HG02943 (cell line): Measurements from ENCODE around the gene TMEM243.
"Not testable (repeated sequence)": the region's sequence is repeated elsewhere in the genome, so short reads cannot be mapped to it uniquely, and the experiment has no call there.

Experiments used
- ATAC-seq: cut with Tn5 transposase; IDR thresholded peaks from one replicate; pipeline ENCODE4 v1.9.1; 2021; ENCODE audit warnings: mild to moderate bottlenecking, low read depth, moderate library complexity; ENCODE audit not compliant: unreplicated experiment

Gene TMEM243

DNA sequence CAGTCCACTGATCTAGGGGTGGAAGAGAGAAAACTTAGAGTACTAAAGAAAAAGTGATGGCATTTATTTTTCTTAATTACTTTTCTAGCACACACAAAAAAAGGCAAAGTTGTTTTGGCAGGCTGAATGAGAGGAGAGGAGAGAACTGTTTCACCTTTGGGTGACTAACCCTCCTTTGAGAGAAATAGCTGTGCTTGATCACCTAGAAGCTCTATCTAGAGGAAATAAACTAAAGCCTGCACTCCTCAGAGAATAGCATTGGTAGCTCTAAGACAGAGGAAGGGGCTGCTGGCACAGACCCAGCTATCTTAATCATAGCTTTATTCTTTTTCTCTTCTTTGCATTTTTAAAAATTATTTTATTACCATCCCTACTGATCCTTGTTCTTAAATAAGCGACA, 6.3 kb downstream of the TMEM243 start:
- no peak for ATAC-seq

- no peak for ATAC-seq
Observed at GRCh38 chr7:87212498-87212897, 7.0 kb downstream of the TMEM243 start.

DNA sequence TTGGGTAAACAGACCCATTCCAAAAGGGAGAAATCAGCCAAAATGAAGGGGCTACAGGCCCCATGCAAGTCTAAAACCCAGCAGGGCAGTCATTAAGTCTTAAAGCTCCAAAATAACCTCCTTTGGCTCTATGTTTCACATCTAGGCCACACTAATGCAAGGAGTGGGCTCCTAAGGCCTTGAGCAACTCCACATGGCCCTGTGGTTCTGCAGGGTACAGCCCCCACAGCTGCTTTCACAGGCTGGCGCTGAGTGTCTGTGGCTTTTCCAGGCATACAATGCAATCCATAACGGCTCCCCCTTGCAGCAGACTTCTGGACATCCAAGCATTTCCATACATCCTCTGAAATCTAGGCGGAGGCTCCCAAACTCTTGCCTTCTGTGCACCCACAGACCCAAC, 9.0 kb downstream of the TMEM243 start:
- ATAC-seq = no peak

- no peak for ATAC-seq
Observed at GRCh38 chr7:87209295-87209924, 10.1 kb downstream of the TMEM243 start.

DNA sequence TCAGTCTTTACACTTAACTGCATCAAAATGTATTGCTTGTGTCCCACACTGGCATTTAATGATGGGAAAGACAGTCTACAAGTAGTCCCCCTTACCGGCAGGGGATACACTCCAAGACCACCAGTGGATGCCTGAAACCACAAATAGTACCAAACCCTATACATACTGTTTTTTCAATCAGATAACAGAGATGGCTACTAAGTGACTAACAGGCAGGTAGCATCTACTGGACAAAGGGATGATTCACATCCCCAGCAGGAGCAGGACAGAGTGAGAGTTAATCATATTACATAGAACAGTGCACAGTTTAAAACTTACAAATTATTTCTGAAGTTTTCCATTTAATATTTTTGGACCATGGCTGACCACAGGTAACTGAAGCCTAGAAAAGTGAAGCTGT, 13.2 kb downstream of the TMEM243 start:
- no peak for ATAC-seq

- ATAC-seq = not testable (repeated sequence)
Observed at GRCh38 chr7:87205701-87206100, 13.8 kb downstream of the TMEM243 start.

DNA sequence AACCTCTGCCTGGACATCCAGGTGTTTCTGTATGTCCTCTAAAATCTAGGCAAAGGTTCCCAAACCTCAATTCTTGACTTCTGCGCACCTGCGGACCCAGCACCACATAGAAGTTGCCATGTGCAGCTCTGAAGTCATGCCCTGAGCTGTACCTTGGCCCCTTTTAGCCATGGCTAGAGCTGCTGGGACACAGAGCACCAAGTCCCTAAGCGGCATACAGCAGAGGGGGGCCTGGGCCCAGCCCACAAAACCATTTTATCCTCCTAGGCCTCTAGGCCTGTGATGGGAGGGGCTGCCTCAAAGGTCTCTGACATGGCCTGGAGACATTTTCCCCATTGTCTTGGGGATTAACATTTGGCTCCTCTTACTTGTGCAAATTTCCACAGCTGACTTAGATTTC, 14.6 kb downstream of the TMEM243 start:
- ATAC-seq = no peak

DNA sequence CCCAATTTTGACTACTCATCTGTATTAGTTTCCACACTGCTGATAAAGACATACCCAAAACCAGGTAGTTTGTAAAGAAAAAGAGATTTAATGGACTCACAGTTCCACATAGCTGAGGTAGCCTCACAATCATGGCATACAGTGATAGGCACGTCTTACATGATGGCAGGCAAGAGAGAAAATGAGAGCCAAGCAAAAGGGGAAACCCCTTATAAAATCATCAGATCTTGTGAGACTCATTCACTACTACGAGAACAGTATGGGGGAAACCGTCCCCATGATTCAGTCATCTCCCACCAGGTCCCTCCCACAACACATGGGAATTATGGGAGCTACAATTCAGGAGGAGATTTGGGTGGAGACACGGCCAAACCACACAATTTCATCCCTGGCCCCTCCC, 15.6 kb downstream of the TMEM243 start:
- not testable (repeated sequence) for ATAC-seq

DNA sequence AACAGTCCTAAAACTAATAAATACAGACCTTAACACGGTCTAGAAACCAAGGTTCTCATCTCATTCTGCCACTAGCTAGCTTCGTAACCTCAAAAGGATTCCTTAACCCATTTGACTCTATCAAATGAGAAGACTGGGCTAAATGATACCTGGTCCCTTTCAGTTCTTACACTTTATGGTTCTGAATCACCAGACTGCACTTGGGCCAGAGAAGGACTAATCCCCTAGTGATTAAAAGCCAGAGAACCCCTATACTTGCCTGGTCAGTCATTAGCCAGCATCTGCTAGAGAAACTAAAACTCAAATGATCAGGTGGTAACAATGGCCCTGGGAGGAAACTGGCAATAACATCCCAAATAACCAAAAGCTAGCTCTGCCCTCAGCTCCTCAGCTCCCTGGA, 16.8 kb downstream of the TMEM243 start:
- no peak for ATAC-seq

- no peak for ATAC-seq
Observed at GRCh38 chr7:87202208-87202607, 17.3 kb downstream of the TMEM243 start.

GRCh38 chr7:87199700-87200450, 19.7 kb downstream of the TMEM243 start:
- ATAC-seq = no peak

DNA sequence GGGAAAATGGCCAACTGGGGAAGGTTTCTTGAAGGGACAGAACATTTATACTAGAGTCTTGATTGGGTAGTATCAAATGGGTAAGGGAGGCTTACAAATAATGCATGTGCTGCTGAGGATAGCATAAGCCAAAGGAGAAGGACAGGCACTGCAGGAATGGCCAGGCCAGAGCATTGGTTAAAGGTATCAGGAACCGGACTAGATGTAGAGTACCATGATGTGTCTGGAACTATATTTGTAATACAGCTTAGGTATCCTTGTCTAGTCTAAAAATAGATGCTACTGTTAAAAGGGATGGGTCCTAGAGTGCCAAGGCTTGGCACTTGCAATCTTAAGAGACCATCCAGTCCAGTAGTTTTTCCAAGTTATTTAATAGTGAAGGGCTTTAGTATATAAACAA, 20.3 kb downstream of the TMEM243 start:
- ATAC-seq = no peak

- no peak for ATAC-seq
Observed at GRCh38 chr7:87193912-87194311, 25.6 kb downstream of the TMEM243 start.

DNA sequence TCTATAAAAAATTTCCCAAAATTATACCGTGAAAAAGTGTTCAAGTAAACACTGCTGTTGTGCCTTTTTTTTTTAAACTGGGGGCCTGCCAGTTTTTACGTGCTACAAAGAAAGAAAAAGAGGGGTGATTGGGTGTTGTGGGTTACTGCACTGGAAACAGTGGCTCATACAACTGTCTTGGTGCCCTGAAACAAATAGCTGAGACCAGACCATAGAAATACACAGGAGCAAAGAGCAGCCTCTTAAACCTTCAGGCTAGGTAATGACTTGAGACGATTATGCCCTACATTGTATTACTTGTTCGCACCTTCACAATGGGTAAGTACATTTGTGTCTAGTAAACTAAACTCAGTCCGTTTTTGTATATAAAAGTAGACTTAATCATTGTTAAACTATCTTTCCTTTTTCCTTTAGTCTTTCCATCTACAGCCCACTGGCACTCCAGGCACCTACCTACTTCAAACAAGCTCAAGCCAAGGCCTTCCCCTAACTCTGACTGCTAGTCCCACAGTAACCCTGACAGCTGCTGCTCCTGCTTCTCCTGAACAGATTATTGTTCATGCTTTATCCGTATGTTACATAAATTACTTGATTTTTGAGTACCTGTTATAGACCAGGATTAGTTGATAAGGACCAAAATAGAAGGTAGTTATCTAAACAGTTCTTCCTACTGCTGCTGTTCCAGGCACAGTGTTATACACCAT, 26.6 kb downstream of the TMEM243 start:
- no peak for ATAC-seq

GRCh38 chr7:87190783-87191182, 28.7 kb downstream of the TMEM243 start:
- no peak for ATAC-seq

- ATAC-seq = no peak
Observed at GRCh38 chr7:87188930-87189329, 30.6 kb downstream of the TMEM243 start.

- no peak for ATAC-seq
Observed at GRCh38 chr7:87187120-87187519, 32.4 kb downstream of the TMEM243 start.

DNA sequence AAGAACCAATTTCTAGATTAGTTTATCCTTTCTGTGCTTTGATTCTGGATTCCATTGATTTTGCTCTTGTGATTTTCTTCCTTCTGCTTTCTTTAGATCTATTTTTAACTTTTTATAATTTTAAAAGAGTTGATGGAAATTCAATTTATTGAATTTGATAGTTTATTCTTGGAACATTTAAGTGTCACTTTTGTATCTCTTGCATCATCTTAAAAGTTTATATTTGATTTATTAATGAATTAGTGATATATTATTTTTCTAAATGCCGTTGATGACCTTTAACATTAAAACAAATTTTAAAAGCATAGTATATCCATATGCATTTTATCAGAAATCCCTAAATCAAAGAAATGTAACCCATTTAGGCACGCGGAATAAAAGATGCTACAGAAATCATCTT, 40.4 kb downstream of the TMEM243 start:
- ATAC-seq = no peak

DNA sequence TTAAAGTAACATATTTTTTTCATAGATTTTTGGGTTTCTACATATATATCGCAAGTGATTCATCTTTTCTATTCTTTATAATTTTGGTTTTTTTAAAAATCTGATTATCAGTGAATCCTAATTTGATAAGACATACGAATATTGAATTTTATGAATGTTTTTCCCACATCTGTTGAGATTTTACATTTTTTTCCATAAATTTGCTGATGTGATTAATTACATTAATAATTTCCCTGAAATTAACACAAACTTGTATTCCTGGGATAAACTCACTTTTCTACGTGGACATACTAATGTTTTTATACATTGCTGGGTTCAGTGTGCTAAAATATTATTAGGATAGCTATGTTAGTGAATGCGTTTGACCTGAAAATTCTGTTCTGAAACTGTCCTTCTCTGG, 41.2 kb downstream of the TMEM243 start:
- no peak for ATAC-seq

DNA sequence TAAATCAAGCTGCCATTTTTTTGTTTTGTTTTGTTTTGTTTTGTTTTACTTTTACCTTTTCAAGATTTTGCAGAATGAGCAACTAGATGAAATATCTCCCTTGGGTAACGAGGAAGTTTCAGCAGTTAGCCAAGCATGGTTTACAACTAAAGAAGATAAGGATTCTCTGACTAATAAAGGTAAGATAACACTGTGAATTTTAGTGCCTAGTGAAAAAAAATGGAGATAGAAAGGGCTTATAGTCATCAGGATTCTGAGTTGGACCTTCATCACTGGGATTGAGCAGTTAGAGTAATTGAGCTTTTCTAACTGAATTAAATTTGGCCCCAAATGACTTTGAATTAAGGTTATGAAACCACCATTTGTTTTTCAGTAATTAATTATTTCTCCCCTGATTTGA, 46.1 kb downstream of the TMEM243 start:
- no peak for ATAC-seq

DNA sequence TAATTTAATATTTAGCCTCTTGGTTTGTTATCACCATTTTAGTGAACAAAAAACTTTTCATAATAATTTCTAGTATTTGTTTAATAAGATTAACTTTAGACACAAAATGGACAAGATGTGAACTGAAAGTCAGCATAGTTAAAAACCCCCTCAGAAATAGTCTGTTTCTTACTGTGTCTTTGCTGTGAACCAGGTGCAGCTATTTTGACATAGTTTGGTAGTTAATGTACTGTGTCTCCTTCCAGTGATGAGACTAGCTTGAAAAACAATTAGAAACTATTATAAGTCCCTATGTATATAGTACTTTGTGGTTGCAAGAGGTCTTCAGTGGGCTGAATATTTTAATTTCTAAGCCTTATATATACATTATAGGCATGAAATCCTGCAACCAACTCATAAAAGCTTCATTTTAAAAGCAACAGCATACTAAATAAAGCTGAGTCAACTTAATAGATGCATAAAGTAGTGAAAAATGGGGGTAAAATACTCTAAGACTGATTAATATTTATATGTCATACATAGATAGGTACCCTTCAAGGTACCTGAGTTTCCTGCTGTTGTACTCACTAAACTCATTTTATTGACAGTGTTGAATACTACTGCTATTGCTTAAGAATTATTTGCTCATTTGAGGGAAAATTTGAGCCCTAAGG, 48.1 kb downstream of the TMEM243 start:
- no peak for ATAC-seq
